GM18858 (cell line): ENCODE measurements around the gene MAML2.
A peak's percentile ranks its signal among the peaks of the same experiment; 100 is the strongest.

Experiments used
- ATAC-seq: cut with Tn5 transposase; IDR thresholded peaks from one replicate; pipeline ENCODE4 v1.9.1; 2021; ENCODE audit not compliant: unreplicated experiment

Gene MAML2

DNA sequence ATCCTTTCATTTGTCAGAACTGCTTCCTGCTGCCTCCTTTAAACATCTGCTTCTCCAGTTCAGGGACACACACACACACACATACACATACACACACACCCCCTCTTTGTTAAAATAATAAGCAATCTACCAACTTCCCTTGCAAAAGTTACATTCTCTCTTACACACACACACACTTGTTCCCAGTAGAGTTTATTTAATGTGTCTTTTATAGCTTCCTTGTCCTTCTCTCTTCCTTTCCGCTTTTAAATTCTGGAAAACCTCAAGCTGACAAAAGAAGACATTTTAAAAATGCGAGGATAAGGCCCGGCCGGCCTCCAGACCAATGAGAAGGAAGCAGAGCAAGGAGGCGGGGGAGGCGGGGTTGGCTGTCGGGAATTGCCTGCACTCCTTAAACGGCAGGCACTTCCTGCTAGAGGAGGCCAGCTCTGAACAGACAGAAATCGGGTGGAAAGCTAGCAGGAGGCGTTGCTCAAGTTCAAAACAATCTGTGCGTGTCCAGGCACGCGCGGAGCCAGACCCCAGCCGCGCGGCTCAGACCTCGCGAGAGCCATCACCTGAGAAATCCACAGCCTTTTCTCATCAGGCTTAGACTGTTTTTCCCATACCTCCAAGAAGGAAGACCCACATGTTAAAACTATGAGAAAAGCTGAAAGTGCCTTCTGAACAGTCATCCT lies 99.9 kb downstream of the MAML2 start:
- ATAC-seq: peak; percentile 88

DNA sequence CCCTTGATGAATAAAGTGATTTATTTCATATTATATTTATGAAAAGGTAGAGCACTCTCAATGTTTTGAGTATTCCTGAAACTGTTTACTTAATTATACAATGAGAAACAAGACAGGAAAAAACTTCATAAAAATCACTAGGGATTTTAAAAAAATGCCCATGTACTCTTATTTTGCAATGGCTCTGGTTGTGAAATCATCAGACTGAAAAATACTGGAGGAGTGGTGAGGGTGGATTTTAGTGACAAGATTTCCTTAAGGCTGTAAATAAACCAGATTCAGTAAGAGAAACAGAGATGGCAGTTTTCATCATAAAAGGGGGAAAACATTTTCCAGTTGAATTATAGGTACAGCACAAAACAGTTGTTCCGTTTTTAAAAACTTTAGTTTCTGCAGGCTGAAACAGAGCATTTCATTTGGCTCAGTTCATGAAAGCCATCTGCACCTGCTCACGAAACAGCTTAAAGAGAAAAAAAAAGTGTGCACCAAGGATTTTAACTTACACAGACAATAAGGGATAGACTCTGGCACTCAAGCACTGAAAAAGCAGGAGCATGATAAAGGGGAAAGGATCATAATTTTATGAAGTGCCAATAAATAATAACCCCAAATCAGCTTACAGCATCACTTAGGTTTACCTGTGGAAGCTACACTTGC lies 100.7 kb downstream of the MAML2 start:
- ATAC-seq: no peak

DNA sequence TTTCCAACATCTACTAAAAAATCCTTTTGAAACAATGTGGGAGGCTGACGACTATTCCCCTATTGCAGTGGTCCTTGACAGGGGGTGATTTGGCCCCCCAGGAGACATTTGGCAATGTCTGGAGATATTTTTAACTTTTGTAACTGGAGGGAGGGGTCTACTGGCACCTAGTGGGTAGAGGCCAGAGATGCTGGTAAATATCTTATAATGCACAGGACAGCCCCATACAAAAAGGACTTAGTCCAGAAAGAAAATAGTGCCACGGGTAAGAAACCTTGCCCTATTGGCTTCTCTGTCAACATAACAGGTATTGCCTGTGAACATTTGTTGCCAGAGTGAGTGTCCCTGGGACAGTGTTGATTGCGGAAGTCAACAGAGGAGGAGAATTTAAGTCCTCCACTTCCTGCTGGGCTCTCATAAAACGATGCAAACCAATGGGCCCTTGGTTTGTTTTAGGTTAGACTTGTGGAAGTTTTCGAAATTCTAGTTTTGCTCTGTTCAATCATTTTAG lies 101.6 kb downstream of the MAML2 start:
- ATAC-seq: no peak

DNA sequence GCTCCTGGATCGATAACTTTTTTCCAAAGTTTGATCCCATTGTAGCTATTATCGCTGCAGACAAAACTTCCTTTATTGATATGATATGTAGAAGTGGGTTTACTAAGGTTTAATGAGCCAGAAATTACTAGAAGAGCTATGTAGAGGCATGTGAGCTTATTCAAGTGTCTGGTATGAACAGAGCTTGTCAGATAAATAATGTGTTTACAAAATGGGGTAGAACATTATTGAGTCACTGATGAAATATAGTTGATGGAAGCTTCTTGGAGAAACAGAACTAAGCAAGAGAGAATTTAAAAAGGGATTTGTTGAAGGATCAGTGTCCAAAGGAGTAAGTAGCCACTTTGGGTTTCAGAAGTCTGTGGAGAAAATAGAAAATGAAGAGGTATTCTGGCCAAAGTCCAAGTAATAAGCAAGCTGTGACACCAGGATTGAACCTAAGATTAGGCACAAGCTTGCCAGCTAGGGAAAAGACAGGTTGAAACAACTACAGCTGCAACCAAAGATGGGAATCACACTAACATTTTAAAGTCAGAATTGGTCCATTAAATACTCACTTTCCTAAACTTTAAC lies 104.3 kb downstream of the MAML2 start:
- no peak for ATAC-seq

DNA sequence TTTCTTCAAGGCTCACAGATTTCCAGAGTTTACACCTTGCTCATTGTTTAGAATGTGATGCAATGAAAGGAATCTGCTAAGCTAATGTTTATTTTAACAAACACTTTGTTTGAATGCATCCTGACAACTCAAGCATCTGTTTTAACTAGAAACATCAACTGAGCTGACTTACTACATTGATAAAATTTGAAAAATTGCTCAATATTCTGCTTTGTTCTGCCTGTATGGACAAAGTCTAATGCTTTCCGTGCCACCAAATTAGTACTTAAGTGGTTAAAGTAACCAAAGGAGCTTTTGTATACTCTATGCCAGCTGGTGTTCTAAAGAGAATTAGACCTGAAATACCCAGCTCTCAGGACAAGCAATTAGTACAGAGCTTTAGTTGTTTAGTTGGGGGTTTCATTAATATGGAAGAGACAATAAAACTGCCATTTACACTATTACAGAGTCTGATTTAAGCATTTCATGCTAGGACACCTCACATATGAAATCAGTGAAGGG lies 105.2 kb downstream of the MAML2 start:
- ATAC-seq: no peak

DNA sequence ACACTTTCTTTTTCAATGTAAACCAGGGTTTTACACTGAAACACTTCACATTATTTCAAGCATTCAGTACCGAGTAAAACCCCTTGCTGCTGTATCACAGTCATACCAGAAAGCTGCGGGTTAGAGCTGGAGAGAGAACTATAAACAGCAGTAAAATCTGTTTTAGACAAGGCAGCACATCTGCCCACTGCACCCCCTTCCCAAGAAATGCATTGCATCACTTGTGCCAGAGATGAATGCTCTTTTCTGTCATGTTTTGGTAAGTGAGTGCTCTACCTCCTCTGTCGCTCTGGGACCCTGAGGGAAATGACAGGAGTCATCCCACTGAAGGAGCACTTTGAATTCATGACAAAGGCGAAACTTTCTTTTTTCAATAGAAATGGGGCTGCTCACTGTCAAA lies 107.2 kb downstream of the MAML2 start:
- ATAC-seq: peak; percentile 95

DNA sequence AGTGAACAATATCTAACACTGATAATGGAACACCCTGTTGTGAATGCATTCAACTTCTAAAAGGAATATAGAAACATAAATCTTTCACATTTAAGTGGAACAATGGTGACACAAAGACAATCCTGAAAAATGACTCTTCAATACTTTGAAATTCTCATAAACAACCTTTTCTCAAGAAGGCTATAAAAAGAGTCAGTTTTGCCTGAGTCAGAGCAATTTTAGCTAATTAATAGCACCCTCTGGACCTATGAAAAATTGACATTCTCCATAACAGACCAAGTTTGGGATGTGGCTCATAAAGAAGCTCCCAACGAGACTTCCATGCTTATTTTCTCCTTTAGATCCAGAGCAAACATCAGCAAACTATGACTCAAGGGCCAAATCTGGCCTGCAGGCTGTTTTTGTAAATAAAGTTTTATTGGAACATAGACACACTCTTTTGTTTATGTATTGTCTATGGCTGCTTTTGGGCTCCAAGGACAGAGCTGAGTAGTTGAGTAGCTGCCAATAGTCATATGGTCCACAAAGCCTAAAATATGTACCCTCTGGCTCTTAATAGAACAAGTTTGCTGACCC lies 108.0 kb downstream of the MAML2 start:
- ATAC-seq: no peak

DNA sequence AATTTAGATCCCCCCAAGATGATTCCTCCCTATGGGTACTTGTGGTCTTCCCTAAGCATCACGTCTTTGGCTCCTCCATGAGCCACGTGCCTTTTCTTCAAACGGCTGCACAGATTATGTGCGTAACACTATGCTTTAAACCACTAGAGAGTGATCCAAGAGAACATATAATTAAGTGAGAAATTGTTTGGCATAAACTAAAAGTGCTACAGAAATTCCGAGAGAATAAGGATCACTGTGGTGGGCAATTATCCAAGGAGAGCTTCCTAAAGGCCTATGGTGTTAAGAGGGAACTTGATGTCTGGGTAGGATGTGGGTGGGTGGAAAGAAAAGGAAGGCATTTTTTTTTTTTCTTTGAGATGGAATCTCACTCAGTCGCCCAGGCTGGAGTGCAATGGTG lies 110.9 kb downstream of the MAML2 start:
- no peak for ATAC-seq

DNA sequence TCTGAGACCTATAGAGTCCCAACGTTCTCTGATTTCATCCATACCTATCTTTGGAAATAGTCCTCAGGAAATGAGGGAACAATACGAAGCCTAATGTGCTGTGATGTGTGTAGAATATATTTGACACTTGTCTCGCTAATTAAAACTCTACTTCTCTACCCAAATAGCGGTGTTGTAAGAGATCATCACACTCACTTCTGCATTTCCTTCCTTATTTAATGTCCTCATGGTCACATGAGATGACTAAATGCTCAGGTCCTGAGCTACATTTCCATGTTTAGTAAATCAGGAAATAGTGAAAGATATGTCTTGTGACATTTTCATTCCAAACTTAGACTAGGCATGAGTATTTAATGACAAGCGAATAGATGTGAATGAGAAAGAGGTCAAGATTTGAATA lies 112.3 kb downstream of the MAML2 start:
- ATAC-seq: no peak

DNA sequence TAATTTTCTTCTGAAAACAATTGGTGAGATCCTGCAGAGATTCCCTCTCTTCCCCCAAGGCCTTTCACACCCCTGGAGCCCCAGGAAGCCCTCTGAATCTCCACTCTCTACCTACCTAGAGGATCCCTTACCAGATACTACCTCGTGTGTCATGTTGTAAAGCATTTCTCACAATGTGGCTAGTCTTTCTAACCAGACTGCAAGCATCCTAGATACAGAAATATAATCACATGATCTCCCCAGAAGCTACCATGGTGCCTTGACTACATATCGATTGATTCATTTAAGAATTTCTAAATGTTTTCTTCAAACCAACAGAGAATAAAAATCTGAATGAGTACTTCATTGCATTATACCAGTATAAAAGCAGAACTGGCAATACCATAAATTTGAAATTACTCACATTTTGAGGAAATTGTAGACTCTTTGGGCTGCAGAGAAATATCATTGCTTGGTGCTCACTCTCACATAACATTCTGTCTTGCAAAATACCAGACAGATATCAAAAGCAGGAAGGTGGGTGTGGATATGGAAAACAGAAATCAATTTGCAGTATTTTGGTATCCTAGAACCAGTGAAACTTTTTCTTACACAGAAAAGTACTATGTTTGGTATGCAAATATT lies 113.5 kb downstream of the MAML2 start:
- no peak for ATAC-seq

DNA sequence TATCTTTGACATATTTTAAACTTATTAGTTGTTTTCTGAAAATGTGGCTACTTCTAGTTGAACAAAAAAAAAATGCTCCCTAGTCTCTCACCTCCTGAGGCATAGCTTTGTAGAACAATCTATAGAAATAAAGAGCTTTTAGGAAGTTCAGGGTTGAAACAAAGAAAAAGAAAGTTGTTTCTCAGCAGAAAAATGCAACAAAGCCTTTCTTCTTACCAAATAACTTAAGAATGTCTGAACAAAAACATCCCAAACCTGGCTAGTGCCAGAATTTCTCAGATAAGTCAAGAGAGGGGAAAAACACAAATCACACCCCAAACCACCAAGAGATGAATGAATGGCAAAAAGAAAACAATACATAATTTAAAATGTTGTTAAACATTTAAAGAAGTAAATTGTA lies 114.1 kb downstream of the MAML2 start:
- no peak for ATAC-seq

DNA sequence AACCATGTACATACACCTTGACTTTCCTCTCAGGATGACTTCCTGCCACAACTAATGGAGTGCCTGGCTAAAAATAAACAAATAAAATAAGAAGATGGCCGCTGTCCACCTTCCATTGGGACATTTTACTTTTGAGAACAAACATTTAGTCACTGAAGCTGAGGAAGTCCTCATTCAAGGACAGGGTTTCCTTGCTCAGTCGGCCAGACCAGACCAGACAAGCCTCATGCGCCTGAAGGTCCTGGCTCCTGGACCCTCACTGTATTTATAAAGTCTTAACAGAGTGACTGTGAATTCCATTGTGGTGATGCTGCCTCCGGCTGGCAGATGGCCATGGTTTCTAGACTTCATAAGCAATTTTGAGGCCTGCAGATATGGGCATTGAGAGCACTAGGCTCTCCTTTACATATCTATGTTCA lies 114.5 kb downstream of the MAML2 start:
- ATAC-seq: no peak

DNA sequence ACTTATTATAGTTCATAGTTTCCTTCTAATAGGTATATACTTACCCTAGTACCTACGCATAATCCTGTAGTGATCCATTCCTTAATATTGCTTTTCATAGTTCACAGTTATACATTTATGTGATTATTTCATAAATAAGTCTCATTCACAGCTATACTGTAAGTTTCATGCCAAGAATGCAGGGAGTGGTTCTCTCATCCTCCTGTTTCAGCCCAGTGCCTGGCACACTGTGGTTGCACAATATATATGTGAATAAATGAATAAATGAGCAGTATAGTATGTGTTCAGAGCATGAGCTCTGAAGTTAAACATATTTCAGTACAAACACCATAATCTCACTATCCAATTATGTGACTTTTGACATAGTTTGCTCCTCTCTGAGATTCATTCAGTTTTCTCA lies 115.8 kb downstream of the MAML2 start:
- ATAC-seq: no peak

DNA sequence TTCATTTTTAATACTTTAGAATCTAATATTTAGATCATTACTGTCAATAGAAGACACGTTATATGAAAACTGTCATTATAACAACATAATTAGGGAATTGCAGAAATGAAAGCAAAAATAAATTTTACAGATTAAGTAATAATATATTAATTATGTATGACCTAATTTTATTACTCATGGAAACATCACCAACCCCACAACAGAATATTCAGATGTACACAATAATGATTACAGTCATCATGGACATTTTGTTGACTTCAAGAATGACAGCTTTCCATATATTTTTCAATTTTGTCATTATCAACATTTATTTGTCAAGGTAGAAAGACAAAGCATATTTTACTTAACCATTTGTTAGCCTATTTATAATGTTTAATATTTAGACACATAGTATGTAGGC lies 119.9 kb downstream of the MAML2 start:
- no peak for ATAC-seq

DNA sequence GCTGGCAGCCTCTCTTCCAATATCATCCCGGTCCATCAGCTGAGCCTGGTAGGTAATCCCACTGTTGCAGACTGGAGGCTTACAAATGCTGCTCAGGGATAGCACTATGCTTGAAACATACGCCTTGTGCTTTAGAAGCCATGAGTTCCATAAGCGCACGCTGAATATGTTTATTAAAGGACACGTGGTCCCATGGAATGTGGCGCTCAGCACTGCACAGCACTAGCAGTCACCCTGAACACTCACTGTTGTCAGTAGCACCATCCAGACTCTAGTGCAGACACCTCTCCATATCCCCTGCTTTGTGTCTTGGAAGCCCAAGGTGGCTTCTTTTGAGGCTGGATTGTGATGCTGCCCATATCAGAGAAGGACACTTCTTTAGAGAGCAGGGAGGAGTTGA lies 120.9 kb downstream of the MAML2 start:
- ATAC-seq: no peak

DNA sequence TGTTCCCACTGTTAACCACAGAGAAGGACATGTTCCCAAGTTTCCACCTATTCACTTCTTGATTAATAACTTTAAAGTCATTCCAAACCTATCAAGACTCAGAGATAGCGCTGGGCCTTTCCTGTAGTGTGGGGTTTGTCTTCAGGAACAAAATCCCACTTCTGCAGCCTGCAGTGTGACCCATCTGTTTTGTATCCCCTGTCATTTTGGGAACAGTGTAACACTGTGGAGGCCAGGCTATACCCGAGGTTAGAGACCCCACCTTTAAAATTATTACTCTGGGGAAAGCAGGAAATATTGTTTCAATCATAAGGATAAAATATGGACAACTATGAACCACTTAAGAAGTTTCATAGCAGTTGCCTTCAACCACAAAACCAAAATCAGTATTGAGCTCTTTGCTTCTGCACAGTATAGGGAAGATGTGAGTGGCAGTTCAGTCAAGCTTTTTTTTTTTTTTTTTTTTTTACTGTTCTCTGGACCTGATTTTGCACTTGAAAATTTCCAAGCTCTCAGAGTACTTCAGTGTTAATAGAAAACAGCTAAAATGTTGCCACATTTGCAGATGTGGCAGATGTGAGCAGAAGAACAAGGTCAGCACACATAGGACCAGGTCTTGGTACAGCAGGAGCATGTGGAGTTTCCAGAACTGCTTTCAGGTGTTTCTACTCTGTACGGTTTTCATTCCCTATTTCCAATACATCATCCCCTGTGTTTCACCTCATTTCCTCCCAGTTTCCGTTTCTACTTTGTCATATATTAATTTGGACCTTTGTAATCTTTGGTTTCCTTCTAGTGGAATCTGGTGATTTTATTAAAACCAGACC lies 121.5 kb downstream of the MAML2 start:
- no peak for ATAC-seq

DNA sequence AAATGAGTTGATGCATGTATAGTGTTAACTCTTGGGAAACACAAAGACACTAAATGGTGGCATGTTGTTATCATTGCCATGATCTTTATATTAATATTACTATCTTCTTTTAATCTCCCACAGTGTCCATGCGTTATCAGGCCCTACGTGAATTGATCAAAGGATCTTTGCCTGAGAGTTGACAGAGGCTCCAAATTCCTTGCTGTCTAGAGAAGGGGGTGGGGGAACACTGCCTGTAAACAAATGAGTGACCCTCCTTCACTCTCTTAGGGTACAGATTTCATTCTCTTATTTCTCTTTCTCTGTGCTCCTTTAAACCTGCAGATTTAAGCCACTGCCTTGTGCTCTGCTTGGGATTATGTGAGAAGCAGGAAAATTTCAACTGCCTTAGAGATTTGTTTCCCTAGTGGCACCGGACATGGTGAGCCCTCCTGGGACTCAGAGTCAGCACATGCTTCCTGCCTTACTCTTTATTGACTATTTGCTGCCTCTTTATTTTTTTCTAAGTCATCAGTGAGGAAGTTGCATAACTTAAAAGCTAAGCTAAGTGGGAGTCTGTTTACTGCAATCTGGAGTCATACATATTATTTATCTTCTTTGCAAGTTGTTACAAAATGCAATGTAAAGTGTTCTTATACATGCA lies 122.9 kb downstream of the MAML2 start:
- ATAC-seq: no peak

DNA sequence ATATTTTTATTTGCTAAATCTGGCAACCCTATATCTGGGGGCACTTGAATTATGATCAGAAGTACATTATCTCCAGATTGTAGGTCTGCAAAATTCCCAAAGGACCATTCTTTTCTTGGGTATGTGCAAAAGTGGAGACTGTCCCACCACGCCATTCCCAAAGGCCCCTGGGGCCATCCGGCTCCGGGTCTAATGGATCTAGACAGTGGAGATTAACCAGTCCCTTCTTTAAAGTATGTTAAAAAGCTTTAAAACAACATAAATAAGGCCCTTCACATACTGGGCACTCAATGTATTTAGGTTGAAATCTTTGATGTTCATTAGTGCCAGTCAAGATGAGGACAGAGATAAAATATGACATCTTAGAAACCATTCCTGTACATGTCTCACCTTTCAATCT lies 124.1 kb downstream of the MAML2 start:
- ATAC-seq: no peak

DNA sequence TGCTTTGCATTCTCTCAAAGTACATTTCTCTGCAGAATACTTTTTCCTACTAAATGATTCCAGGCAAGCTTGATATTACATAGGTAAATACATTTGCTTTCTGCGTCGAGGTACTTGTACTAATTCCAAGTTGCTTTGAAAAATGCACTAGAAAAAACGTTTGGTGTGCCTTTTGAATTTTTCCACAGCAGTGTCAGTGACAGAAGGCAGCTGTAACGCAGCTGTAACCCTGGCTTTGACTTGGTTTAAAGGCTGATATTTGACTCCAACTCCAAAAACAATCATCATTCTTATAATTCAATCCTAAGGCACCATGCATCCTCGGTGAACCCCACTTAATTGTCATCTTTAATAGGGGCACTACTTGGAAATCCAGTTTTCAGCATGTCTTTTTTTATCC lies 125.0 kb downstream of the MAML2 start:
- no peak for ATAC-seq

DNA sequence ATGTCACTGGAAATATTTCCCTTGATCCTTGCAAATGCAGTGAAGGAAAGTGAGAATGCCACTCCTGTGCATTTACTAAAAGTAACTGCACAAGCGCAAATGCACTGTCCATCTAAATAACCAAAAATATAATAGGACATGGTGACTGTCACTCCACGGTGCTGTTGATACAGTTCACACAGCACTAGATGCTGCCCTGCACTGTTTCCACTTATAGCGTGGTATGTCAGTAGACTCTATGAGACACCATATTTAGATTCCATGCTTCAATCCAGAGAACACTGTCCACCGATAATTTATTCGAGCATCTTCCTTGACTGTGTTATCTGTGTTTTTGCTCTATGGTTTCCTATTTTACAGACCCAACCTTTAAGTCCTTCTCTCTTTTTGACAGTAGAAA lies 125.8 kb downstream of the MAML2 start:
- no peak for ATAC-seq
